GM19372 (cell line): ENCODE measurements around the gene SPTBN5.
"Not testable (repeated sequence)": the region's sequence is repeated elsewhere in the genome, so short reads cannot be mapped to it uniquely, and the experiment has no call there.

Experiments used
- ATAC-seq: cut with Tn5 transposase; IDR thresholded peaks from one replicate; pipeline ENCODE4 v1.9.1; 2021; ENCODE audit warnings: mild to moderate bottlenecking, low read depth, moderate library complexity; ENCODE audit not compliant: unreplicated experiment

Gene SPTBN5

GRCh38 chr15:41850482-41851166 is 43.2 kb downstream of the SPTBN5 start:
- no peak for ATAC-seq

GRCh38 chr15:41849861-41850260 is 44.0 kb downstream of the SPTBN5 start:
- no peak for ATAC-seq

GRCh38 chr15:41849204-41849603 is 44.6 kb downstream of the SPTBN5 start:
- no peak for ATAC-seq

GRCh38 chr15:41848631-41849030 is 45.2 kb downstream of the SPTBN5 start:
- no peak for ATAC-seq

- no peak for ATAC-seq
Observed at GRCh38 chr15:41847981-41848380, 45.9 kb downstream of the SPTBN5 start.

- no peak for ATAC-seq
Observed at GRCh38 chr15:41847206-41847605, 46.6 kb downstream of the SPTBN5 start.

GRCh38 chr15:41844814-41845213 is 49.0 kb downstream of the SPTBN5 start:
- ATAC-seq: no peak

GRCh38 chr15:41843571-41843970 is 50.3 kb downstream of the SPTBN5 start:
- no peak for ATAC-seq

- ATAC-seq: no peak
Observed at GRCh38 chr15:41842229-41842628, 51.6 kb downstream of the SPTBN5 start.

GRCh38 chr15:41841131-41841530 is 52.7 kb downstream of the SPTBN5 start:
- no peak for ATAC-seq

GRCh38 chr15:41840673-41841072 is 53.2 kb downstream of the SPTBN5 start:
- no peak for ATAC-seq

- no peak for ATAC-seq
Observed at GRCh38 chr15:41839781-41840491, 53.9 kb downstream of the SPTBN5 start.

GRCh38 chr15:41838400-41838897 is 55.4 kb downstream of the SPTBN5 start, which contains the start of gene PLA2G4B:
TSS of gene PLA2G4B (plus strand) at chr15:41838847. CDS start at chr15:41838914, 67 bp downstream.
- no peak for ATAC-seq

- no peak for ATAC-seq
Observed at GRCh38 chr15:41836713-41837454, 57.0 kb downstream of the SPTBN5 start.

- no peak for ATAC-seq
Observed at GRCh38 chr15:41836073-41836472, 57.8 kb downstream of the SPTBN5 start.

GRCh38 chr15:41834096-41834495 is 59.8 kb downstream of the SPTBN5 start:
- ATAC-seq: no peak

GRCh38 chr15:41832875-41833274 is 61.0 kb downstream of the SPTBN5 start:
- ATAC-seq: no peak

- no peak for ATAC-seq
Observed at GRCh38 chr15:41832208-41832607, 61.6 kb downstream of the SPTBN5 start.

GRCh38 chr15:41831291-41831690 is 62.6 kb downstream of the SPTBN5 start:
- ATAC-seq: not testable (repeated sequence)

- no peak for ATAC-seq
Observed at GRCh38 chr15:41829959-41830646, 63.8 kb downstream of the SPTBN5 start.

GRCh38 chr15:41828807-41829141 is 65.1 kb downstream of the SPTBN5 start:
- ATAC-seq: no peak
